Nephron progenitor cell (in vitro differentiated cells): ENCODE results near the gene LNX1.

Experiments
- DNase-seq: peaks from one replicate; pipeline ENCODE4 v3.0.0; 2021
- H3K27ac Mint-ChIP-seq: 2 replicates; pipeline ENCODE4 v1.8.0; 2021; ENCODE audit warnings: mild to moderate bottlenecking, moderate library complexity, mixed read lengths
- H3K27me3 Mint-ChIP-seq: 2 replicates; pipeline ENCODE4 v1.8.0; 2021; ENCODE audit warnings: mild to moderate bottlenecking, low read depth, mixed read lengths; ENCODE audit not compliant: poor library complexity
- H3K36me3 Mint-ChIP-seq: 2 replicates; pipeline ENCODE4 v1.8.0; 2021; ENCODE audit warnings: low read depth, mixed read lengths
- H3K4me1 Mint-ChIP-seq: 2 replicates; pipeline ENCODE4 v1.8.0; 2021; ENCODE audit warnings: mixed read lengths
- H3K4me3 Mint-ChIP-seq: 2 replicates; pipeline ENCODE4 v1.8.0; 2021; ENCODE audit warnings: mild to moderate bottlenecking, moderate library complexity, mixed read lengths
- H3K9me3 Mint-ChIP-seq: 2 replicates; pipeline ENCODE4 v1.8.0; 2021; ENCODE audit warnings: mild to moderate bottlenecking, moderate library complexity, mixed read lengths
- TF ChIP-seq, protein P1 (sequence below): fragments of 200-600 bp; sonication (generic); IDR thresholded peaks from 2 replicates; pipeline ENCODE4 v1.5.0; 2021; ENCODE audit warnings: antibody characterized with exemption

The LNX1 gene

GRCh38 chr4:53508446-53508845 is 82.8 kb downstream of the LNX1 start:
- DNase-seq, result no peak
- H3K36me3 Mint-ChIP-seq, result no peaks in the 10 kb centered on the region
- H3K9me3 Mint-ChIP-seq, result no peaks in the 10 kb centered on the region
- H3K4me3 Mint-ChIP-seq, result no peak overlapping the region
- TF ChIP-seq, protein P1, sequence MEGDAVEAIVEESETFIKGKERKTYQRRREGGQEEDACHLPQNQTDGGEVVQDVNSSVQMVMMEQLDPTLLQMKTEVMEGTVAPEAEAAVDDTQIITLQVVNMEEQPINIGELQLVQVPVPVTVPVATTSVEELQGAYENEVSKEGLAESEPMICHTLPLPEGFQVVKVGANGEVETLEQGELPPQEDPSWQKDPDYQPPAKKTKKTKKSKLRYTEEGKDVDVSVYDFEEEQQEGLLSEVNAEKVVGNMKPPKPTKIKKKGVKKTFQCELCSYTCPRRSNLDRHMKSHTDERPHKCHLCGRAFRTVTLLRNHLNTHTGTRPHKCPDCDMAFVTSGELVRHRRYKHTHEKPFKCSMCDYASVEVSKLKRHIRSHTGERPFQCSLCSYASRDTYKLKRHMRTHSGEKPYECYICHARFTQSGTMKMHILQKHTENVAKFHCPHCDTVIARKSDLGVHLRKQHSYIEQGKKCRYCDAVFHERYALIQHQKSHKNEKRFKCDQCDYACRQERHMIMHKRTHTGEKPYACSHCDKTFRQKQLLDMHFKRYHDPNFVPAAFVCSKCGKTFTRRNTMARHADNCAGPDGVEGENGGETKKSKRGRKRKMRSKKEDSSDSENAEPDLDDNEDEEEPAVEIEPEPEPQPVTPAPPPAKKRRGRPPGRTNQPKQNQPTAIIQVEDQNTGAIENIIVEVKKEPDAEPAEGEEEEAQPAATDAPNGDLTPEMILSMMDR, result no peak
- H3K27me3 Mint-ChIP-seq, result peaks cover 5% of the 10 kb centered on the region
- peaks cover 6% of the 10 kb centered on the region for H3K4me1 Mint-ChIP-seq
- no peak overlapping the region for H3K27ac Mint-ChIP-seq

GRCh38 chr4:53507671-53508286 is 83.5 kb downstream of the LNX1 start:
- H3K4me3 Mint-ChIP-seq, result no peak overlapping the region
- H3K36me3 Mint-ChIP-seq, result no peaks in the 10 kb centered on the region
- H3K9me3 Mint-ChIP-seq, result no peaks in the 10 kb centered on the region
- peaks cover 6% of the 10 kb centered on the region for H3K4me1 Mint-ChIP-seq
- H3K27ac Mint-ChIP-seq, result no peak overlapping the region
- peaks cover 5% of the 10 kb centered on the region for H3K27me3 Mint-ChIP-seq
- DNase-seq, result no peak
- TF ChIP-seq, protein P1, result no peak

- Mint-ChIP-seq H3K27me3 (peaks cover 5% of the 10 kb centered on the region), H3K36me3 (no peaks in the 10 kb centered on the region), H3K27ac (no peak overlapping the region), H3K4me1 (peaks cover 6% of the 10 kb centered on the region), H3K9me3 (no peaks in the 10 kb centered on the region), H3K4me3 (no peak overlapping the region)
- TF ChIP-seq, protein P1, result no peak
- no peak for DNase-seq
These were observed 84.2 kb downstream of the LNX1 start for GRCh38 chr4:53507058-53507457.

- no peak overlapping the region for H3K4me3 Mint-ChIP-seq
- H3K9me3 Mint-ChIP-seq, result no peaks in the 10 kb centered on the region
- peaks cover 5% of the 10 kb centered on the region for H3K27me3 Mint-ChIP-seq
- no peak for DNase-seq
- no peak overlapping the region for H3K27ac Mint-ChIP-seq
- TF ChIP-seq, protein P1, result no peak
- H3K4me1 Mint-ChIP-seq, result peaks cover 10% of the 10 kb centered on the region
- H3K36me3 Mint-ChIP-seq, result no peaks in the 10 kb centered on the region
These were observed 85.3 kb downstream of the LNX1 start for GRCh38 chr4:53505947-53506346.

DNA sequence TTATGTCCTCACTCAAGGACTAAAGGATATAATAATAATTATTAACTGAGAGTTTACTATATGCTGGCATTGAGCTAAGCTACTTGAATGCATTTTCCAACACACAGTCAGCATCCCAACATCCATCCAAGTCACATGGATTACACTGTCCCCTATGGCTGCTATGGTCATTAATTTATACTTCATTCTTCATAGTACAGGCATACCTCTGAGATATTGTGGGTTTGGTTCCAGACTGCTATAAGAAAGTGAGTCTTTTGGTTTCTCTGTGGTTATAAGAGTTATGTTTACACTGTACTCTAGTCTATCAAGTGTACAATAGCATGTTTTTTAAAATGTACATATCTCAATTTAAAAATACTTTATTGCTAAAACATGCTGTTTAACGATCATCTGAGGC is 89.2 kb downstream of the LNX1 start:
- DNase-seq, result no peak
- Mint-ChIP-seq H3K9me3 (no peaks in the 10 kb centered on the region), H3K27ac (no peak overlapping the region), H3K36me3 (no peaks in the 10 kb centered on the region), H3K4me1 (peaks cover 16% of the 10 kb centered on the region), H3K27me3 (peaks cover 5% of the 10 kb centered on the region), H3K4me3 (no peak overlapping the region)
- TF ChIP-seq, protein P1, result no peak

- peaks cover 5% of the 10 kb centered on the region for H3K27me3 Mint-ChIP-seq
- TF ChIP-seq, protein P1, result no peak
- no peaks in the 10 kb centered on the region for H3K9me3 Mint-ChIP-seq
These were observed 89.7 kb downstream of the LNX1 start for GRCh38 chr4:53501561-53501960.

More at GRCh38 chr4:53501561-53501960, 89.7 kb downstream of the LNX1 start:
- Mint-ChIP-seq H3K4me1 (peaks cover 21% of the 10 kb centered on the region), H3K36me3 (no peaks in the 10 kb centered on the region), H3K27ac (no peak overlapping the region), H3K4me3 (no peak overlapping the region)
- no peak for DNase-seq
